WTC11 (cell line): Measurements from ENCODE around the gene SNX18. TPM values are rescaled to one million over a fixed set of nuclear protein-coding genes. Genes with fewer than 3 reads are reported as not detected.

ENCODE experiments used
- ATAC-seq: fragments of 200-7000 bp; cut with Tn5 transposase; 2 replicates; pipeline ENCODE4 v1.10.0; 2021; ENCODE audit warnings: mild to moderate bottlenecking, moderate library complexity
- CTCF ChIA-PET: fragments of 300-600 bp; sonication (Branson Sonifier 250); formaldehyde crosslinking; loops from one replicate; lab custom pipeline; 2021; ENCODE audit warnings: antibody characterized with exemption; lab: Charles Lee
- POLR2A ChIA-PET: fragments of 350-600 bp; sonication (Branson Sonifier 250); formaldehyde crosslinking; loops from one replicate; lab custom pipeline; 2021; ENCODE audit warnings: antibody characterized with exemption; lab: Charles Lee
- DNase-seq: peaks from one replicate; pipeline ENCODE4 v3.0.0; 2021; ENCODE audit warnings: low spot score
- H3K27ac Mint-ChIP-seq: 2 replicates; pipeline ENCODE4 v1.8.0; 2021; ENCODE audit warnings: mixed read lengths
- H3K27me3 Mint-ChIP-seq: 2 replicates; pipeline ENCODE4 v1.8.0; 2021; ENCODE audit warnings: low read depth, mild to moderate bottlenecking, moderate library complexity, mixed read lengths
- H3K36me3 Mint-ChIP-seq: 2 replicates; pipeline ENCODE4 v1.8.0; 2021; ENCODE audit warnings: mixed read lengths
- H3K4me1 Mint-ChIP-seq: 2 replicates; pipeline ENCODE4 v1.8.0; 2022; ENCODE audit warnings: mixed read lengths
- H3K4me3 Mint-ChIP-seq: 2 replicates; pipeline ENCODE4 v1.8.0; 2021; ENCODE audit warnings: mild to moderate bottlenecking, moderate library complexity, mixed read lengths
- H3K9me3 Mint-ChIP-seq: 2 replicates; pipeline ENCODE4 v1.8.0; 2021; ENCODE audit warnings: mixed read lengths
- CBFB ChIP-seq: sonication (generic); formaldehyde crosslinking; IDR thresholded peaks from 2 replicates; pipeline ENCODE4 v1.8.1; 2022; ENCODE audit warnings: mild to moderate bottlenecking, low read depth, missing genetic modification reagents
- ESRRA ChIP-seq: sonication (generic); formaldehyde crosslinking; IDR thresholded peaks from 2 replicates; pipeline ENCODE4 v1.8.1; 2022; ENCODE audit warnings: mild to moderate bottlenecking, missing genetic modification reagents, borderline replicate concordance
- FOXK1 ChIP-seq: sonication (generic); formaldehyde crosslinking; IDR thresholded peaks from 2 replicates; pipeline ENCODE4 v1.8.0; 2022; ENCODE audit warnings: mild to moderate bottlenecking, moderate library complexity, missing genetic modification reagents
- MXD4 ChIP-seq: fragments of 250-450 bp; sonication (Bioruptor Pico); IDR thresholded peaks from 2 replicates; pipeline ENCODE4 v1.8.0; 2021; ENCODE audit warnings: mild to moderate bottlenecking, moderate library complexity, borderline replicate concordance
- NFATC4 ChIP-seq: fragments of 250-450 bp; sonication (Bioruptor Pico); IDR thresholded peaks from 2 replicates; pipeline ENCODE4 v1.9.0; 2021; ENCODE audit warnings: mild to moderate bottlenecking
- NFE2L1 ChIP-seq: sonication (generic); formaldehyde crosslinking; IDR thresholded peaks from 2 replicates; pipeline ENCODE4 v1.8.1; 2023; ENCODE audit warnings: missing genetic modification reagents
- NR2C2 ChIP-seq: sonication (generic); formaldehyde crosslinking; IDR thresholded peaks from 2 replicates; pipeline ENCODE4 v1.8.0; 2022; ENCODE audit warnings: mild to moderate bottlenecking, missing genetic modification reagents
- SMAD4 ChIP-seq: sonication (generic); formaldehyde crosslinking; IDR thresholded peaks from 2 replicates; pipeline ENCODE4 v1.8.0; 2022; ENCODE audit warnings: mild to moderate bottlenecking, missing genetic modification reagents
- SOX15 ChIP-seq: fragments of 250-450 bp; sonication (Bioruptor Pico); IDR thresholded peaks from 2 replicates; pipeline ENCODE4 v1.9.0; 2021; ENCODE audit warnings: mild to moderate bottlenecking
- ZBTB21 ChIP-seq: sonication (generic); formaldehyde crosslinking; IDR thresholded peaks from 2 replicates; pipeline ENCODE4 v1.8.1; 2023; ENCODE audit warnings: mild to moderate bottlenecking, missing genetic modification reagents, borderline replicate concordance
- ZNF263 ChIP-seq: sonication (generic); formaldehyde crosslinking; IDR thresholded peaks from 2 replicates; pipeline ENCODE4 v1.8.1; 2022; ENCODE audit warnings: low read depth, mild to moderate bottlenecking, moderate library complexity, missing genetic modification reagents
- ZNF396 ChIP-seq: fragments of 250-450 bp; sonication (Bioruptor Pico); IDR thresholded peaks from 2 replicates; pipeline ENCODE4 v1.8.0; 2021; ENCODE audit warnings: mild to moderate bottlenecking, moderate library complexity, borderline replicate concordance
- total RNA-seq: library from RNA; stranded (reverse); gene quantifications from 3 replicates; pipeline ENCODE4 v1.2.3, GENCODE V29; 2021
- TF ChIP-seq, protein P1 (sequence below): fragments of 250-450 bp; sonication (Bioruptor Pico); conservative IDR thresholded peaks from 2 replicates; pipeline ENCODE4 v1.9.0; 2021; ENCODE audit warnings: mild to moderate bottlenecking
- TF ChIP-seq, protein P2 (sequence below): sonication (generic); formaldehyde crosslinking; IDR thresholded peaks from 2 replicates; pipeline ENCODE4 v1.8.1; 2023; ENCODE audit warnings: mild to moderate bottlenecking, moderate library complexity, missing genetic modification reagents
- TF ChIP-seq, protein P3 (sequence below): sonication (generic); formaldehyde crosslinking; IDR thresholded peaks from 2 replicates; pipeline ENCODE4 v1.8.1; 2023; ENCODE audit warnings: mild to moderate bottlenecking, missing genetic modification reagents, borderline replicate concordance
- TF ChIP-seq, protein P4 (sequence below): sonication (generic); formaldehyde crosslinking; IDR thresholded peaks from 2 replicates; pipeline ENCODE4 v1.8.1; 2022; ENCODE audit warnings: low read depth, missing genetic modification reagents, borderline replicate concordance
- TF ChIP-seq, protein P5 (sequence below): sonication (generic); formaldehyde crosslinking; IDR thresholded peaks from 2 replicates; pipeline ENCODE4 v1.8.1; 2022; ENCODE audit warnings: low read depth, mild to moderate bottlenecking, moderate library complexity, missing genetic modification reagents, borderline replicate concordance
- TF ChIP-seq, protein P6 (sequence below): sonication (generic); formaldehyde crosslinking; IDR thresholded peaks from 2 replicates; pipeline ENCODE4 v1.8.1; 2022; ENCODE audit warnings: mild to moderate bottlenecking, moderate library complexity, missing genetic modification reagents

The SNX18 gene
- total RNA-seq, 1 experiment from 2014 or later, result 24.6 TPM

DNA sequence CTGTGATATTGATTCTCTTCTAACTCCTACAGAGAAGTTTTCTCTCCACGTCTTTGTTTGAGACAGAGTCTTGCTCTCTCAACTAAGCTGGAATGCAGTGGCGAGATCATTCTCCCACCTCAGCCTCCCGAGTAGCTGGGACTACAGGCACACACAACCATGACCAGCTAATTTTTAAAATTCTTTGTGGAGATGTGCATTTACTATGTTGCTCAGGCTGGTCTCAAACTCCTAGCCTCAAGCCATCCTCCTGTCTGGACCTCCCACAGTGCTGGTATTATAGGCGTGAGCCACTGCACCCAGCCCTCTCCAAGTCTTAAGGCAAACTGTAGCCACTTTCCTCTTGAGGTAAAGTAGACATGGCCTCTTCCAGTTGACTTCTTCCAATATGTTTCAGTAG, 72.2 kb downstream of the SNX18 start:
- CTCF ChIA-PET, result no interaction called here
- DNase-seq, result no peak
- no peak overlapping the region for H3K27ac Mint-ChIP-seq

DNA sequence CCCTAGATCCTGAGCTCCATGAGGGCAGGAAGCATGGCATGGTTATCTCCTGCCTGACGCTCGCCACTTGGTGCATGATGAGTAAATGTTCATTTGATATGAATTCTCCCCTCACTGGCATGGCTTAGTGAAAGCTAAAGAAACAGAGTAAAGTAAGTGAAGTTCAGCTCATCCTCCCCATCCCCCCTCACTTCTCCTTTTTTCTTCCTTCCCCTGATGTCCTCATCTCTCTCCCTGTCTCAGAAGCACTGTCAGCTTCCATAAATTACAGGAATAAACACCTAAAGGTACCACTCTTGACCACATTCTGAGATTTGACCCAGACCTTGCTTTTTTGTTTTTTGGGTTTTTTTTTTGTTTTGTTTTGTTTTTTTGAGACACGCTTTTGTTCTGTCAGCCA, 73.3 kb downstream of the SNX18 start:
- ATAC-seq, result no peak
- no peaks in the 10 kb centered on the region for H3K27me3 Mint-ChIP-seq
- no peaks in the 10 kb centered on the region for H3K4me1 Mint-ChIP-seq
- H3K27ac Mint-ChIP-seq, result no peak overlapping the region
- ChIA-PET POLR2A (no interaction called here), CTCF (interaction anchor here (1.0 kb wide), 1 partner anchor 277 kb away, joined by 3 read pairs; no protein-coding TSS in a partner anchor)
- no peak overlapping the region for H3K4me3 Mint-ChIP-seq
- no peak for DNase-seq
- H3K36me3 Mint-ChIP-seq, result peaks cover 6% of the 10 kb centered on the region
- peaks cover 11% of the 10 kb centered on the region for H3K9me3 Mint-ChIP-seq
- TF ChIP-seq NFATC4 (CRISPR knock-in tag), result no peak
- TF ChIP-seq, protein P1, sequence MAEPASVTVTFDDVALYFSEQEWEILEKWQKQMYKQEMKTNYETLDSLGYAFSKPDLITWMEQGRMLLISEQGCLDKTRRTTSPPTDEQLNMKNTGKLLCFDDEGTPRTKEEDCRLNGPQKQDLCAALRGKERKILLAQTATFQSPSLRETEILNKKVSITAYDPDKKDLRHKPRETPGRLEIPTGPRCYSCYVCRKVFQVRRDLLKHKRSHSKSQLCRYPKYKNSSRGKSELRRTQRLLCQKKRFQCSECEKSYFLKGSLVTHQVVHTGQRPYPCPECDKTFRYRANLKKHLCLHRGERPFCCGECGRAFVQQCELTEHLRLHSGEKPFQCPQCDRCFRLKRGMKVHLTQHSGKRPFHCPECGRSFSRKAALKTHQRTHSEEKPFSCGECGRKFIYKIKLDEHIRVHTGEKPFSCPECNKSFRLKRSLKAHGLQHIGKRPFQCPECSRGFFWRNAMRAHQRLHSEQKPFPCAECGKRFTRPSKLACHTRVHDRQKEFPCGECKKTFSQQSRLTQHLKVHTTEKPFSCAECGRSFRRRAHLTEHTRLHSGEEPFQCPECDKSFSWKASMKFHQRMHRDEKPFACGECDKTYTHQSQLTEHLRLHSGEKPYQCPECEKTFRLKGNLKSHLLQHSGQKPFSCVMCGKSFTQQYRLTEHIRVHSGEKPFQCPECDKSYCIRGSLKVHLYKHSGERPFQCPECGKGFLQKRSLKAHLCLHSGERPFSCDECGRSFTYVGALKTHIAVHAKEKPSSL, result no peak
- no peak for TF ChIP-seq SMAD4 (CRISPR knock-in tag)
- TF ChIP-seq ZNF263 (CRISPR knock-in tag), result no peak
- no peak for TF ChIP-seq ZBTB21
- TF ChIP-seq, protein P2, sequence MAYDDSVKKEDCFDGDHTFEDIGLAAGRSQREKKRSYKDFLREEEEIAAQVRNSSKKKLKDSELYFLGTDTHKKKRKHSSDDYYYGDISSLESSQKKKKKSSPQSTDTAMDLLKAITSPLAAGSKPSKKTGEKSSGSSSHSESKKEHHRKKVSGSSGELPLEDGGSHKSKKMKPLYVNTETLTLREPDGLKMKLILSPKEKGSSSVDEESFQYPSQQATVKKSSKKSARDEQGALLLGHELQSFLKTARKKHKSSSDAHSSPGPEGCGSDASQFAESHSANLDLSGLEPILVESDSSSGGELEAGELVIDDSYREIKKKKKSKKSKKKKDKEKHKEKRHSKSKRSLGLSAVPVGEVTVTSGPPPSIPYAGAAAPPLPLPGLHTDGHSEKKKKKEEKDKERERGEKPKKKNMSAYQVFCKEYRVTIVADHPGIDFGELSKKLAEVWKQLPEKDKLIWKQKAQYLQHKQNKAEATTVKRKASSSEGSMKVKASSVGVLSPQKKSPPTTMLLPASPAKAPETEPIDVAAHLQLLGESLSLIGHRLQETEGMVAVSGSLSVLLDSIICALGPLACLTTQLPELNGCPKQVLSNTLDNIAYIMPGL (CRISPR knock-in tag), result no peak
- TF ChIP-seq ESRRA (CRISPR knock-in tag), result no peak
- TF ChIP-seq FOXK1, result no peak
- TF ChIP-seq NR2C2, result no peak
- no peak for TF ChIP-seq MXD4 (CRISPR knock-in tag)
- no peak for TF ChIP-seq CBFB (CRISPR knock-in tag)
- TF ChIP-seq, protein P3, sequence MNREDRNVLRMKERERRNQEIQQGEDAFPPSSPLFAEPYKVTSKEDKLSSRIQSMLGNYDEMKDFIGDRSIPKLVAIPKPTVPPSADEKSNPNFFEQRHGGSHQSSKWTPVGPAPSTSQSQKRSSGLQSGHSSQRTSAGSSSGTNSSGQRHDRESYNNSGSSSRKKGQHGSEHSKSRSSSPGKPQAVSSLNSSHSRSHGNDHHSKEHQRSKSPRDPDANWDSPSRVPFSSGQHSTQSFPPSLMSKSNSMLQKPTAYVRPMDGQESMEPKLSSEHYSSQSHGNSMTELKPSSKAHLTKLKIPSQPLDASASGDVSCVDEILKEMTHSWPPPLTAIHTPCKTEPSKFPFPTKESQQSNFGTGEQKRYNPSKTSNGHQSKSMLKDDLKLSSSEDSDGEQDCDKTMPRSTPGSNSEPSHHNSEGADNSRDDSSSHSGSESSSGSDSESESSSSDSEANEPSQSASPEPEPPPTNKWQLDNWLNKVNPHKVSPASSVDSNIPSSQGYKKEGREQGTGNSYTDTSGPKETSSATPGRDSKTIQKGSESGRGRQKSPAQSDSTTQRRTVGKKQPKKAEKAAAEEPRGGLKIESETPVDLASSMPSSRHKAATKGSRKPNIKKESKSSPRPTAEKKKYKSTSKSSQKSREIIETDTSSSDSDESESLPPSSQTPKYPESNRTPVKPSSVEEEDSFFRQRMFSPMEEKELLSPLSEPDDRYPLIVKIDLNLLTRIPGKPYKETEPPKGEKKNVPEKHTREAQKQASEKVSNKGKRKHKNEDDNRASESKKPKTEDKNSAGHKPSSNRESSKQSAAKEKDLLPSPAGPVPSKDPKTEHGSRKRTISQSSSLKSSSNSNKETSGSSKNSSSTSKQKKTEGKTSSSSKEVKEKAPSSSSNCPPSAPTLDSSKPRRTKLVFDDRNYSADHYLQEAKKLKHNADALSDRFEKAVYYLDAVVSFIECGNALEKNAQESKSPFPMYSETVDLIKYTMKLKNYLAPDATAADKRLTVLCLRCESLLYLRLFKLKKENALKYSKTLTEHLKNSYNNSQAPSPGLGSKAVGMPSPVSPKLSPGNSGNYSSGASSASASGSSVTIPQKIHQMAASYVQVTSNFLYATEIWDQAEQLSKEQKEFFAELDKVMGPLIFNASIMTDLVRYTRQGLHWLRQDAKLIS (CRISPR knock-in tag), result no peak
- no peak for TF ChIP-seq NFE2L1 (CRISPR knock-in tag)
- TF ChIP-seq, protein P4, sequence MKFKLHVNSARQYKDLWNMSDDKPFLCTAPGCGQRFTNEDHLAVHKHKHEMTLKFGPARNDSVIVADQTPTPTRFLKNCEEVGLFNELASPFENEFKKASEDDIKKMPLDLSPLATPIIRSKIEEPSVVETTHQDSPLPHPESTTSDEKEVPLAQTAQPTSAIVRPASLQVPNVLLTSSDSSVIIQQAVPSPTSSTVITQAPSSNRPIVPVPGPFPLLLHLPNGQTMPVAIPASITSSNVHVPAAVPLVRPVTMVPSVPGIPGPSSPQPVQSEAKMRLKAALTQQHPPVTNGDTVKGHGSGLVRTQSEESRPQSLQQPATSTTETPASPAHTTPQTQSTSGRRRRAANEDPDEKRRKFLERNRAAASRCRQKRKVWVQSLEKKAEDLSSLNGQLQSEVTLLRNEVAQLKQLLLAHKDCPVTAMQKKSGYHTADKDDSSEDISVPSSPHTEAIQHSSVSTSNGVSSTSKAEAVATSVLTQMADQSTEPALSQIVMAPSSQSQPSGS, result no peak
- TF ChIP-seq ZNF396, result no peak
- TF ChIP-seq, protein P5, sequence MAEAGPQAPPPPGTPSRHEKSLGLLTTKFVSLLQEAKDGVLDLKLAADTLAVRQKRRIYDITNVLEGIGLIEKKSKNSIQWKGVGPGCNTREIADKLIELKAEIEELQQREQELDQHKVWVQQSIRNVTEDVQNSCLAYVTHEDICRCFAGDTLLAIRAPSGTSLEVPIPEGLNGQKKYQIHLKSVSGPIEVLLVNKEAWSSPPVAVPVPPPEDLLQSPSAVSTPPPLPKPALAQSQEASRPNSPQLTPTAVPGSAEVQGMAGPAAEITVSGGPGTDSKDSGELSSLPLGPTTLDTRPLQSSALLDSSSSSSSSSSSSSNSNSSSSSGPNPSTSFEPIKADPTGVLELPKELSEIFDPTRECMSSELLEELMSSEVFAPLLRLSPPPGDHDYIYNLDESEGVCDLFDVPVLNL (CRISPR knock-in tag), result no peak
- TF ChIP-seq SOX15 (CRISPR knock-in tag), result no peak

More for the DNA sequence above, 72.2 kb downstream of the SNX18 start:
- TF ChIP-seq, protein P6, sequence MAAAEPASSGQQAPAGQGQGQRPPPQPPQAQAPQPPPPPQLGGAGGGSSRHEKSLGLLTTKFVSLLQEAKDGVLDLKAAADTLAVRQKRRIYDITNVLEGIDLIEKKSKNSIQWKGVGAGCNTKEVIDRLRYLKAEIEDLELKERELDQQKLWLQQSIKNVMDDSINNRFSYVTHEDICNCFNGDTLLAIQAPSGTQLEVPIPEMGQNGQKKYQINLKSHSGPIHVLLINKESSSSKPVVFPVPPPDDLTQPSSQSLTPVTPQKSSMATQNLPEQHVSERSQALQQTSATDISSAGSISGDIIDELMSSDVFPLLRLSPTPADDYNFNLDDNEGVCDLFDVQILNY, result no peak
- TF ChIP-seq, protein P4, result no peak
- ATAC-seq, result no peak
- H3K4me1 Mint-ChIP-seq, result no peaks in the 10 kb centered on the region
- H3K36me3 Mint-ChIP-seq, result peaks cover 6% of the 10 kb centered on the region
- no peaks in the 10 kb centered on the region for H3K27me3 Mint-ChIP-seq
- peaks cover 15% of the 10 kb centered on the region for H3K9me3 Mint-ChIP-seq
- POLR2A ChIA-PET, result no interaction called here
- H3K4me3 Mint-ChIP-seq, result no peak overlapping the region
